Sigmoid colon (tissue), 4 donors: ENCODE data around the gene TSTD2.

ENCODE experiments used
- CTCF ChIP-seq, 4 experiments: fragments of 450-650 bp in 3 of 4; fragments of 200-600 bp in 1 of 4; IDR thresholded peaks; one replicate each; pipeline ENCODE4 v1.5.1; 2016 to 2019; ENCODE audit warnings: antibody characterized with exemption in 4 of 4, mild to moderate bottlenecking in 3 of 4, moderate library complexity in 2 of 4
- EP300 ChIP-seq, 4 donors: sonication (generic); formaldehyde crosslinking; IDR thresholded peaks; one replicate each; pipeline ENCODE4 v1.6.1; 2017; ENCODE audit warnings: antibody characterized with exemption in 4 of 4

DNA sequence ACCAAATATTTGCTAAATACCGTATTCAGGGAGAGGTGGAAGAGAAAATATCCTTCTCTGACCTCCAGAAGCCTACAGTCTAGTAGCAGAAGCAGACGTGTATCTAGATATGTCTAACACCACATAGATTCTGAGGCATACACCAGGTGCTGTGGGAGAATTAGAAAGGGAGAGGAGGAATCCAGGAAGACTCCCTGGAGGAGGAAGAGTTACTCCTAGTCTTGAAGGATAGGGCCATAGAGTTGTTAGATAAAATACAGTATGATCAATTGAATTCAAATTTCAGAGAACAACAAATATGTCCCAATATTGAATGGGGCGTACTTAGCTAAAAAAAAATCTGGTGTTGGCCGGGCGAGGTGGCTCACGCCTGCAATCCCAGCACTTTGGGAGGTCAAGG, 73.0 kb downstream of the TSTD2 start:
- TF ChIP-seq EP300 (IDR thresholded peaks at IDR 0.05) = no peak
- no peak for TF ChIP-seq CTCF (IDR thresholded peaks at IDR 0.05)
